GM10266 (cell line): ENCODE data around the gene CBFA2T3.

Experiments used
- DNase-seq: peaks from one replicate; pipeline ENCODE4 v3.0.0; 2012; ENCODE audit errors: extremely low spot score
- TF ChIP-seq, protein P1 (sequence below): IDR thresholded peaks from 2 replicates; pipeline ENCODE4 v1.5.1; 2012; ENCODE audit warnings: mild to moderate bottlenecking, low read depth; ENCODE audit not compliant: control insufficient read depth, insufficient read depth; ENCODE audit errors: missing control alignments

CBFA2T3 gene

DNA sequence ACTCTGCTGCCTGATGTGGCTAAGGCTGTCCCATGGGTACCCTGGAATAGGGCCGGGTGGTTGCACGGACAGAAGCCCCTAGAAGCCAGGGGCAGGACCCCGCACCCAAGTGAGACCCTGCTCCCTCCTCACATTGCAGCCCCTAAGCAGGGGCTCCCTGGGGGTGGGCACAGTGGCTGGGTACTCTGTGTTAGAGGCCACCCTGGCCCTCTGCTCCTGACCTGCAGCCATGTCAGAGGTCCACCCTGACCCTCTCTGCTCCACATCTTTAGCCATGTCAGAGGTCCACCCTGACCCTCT is 2.1 kb downstream of the CBFA2T3 start:
- TF ChIP-seq, protein P1, sequence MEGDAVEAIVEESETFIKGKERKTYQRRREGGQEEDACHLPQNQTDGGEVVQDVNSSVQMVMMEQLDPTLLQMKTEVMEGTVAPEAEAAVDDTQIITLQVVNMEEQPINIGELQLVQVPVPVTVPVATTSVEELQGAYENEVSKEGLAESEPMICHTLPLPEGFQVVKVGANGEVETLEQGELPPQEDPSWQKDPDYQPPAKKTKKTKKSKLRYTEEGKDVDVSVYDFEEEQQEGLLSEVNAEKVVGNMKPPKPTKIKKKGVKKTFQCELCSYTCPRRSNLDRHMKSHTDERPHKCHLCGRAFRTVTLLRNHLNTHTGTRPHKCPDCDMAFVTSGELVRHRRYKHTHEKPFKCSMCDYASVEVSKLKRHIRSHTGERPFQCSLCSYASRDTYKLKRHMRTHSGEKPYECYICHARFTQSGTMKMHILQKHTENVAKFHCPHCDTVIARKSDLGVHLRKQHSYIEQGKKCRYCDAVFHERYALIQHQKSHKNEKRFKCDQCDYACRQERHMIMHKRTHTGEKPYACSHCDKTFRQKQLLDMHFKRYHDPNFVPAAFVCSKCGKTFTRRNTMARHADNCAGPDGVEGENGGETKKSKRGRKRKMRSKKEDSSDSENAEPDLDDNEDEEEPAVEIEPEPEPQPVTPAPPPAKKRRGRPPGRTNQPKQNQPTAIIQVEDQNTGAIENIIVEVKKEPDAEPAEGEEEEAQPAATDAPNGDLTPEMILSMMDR, result no peak
- no peak for DNase-seq

GRCh38 chr16:88974080-88974915 is 2.7 kb downstream of the CBFA2T3 start:
- TF ChIP-seq, protein P1, result no peak
- no peak for DNase-seq

- TF ChIP-seq, protein P1, result no peak
- no peak for DNase-seq
Observed at GRCh38 chr16:88973415-88974050, 3.5 kb downstream of the CBFA2T3 start.

- DNase-seq, result no peak
- TF ChIP-seq, protein P1, result no peak
Observed at GRCh38 chr16:88973007-88973410, 4.0 kb downstream of the CBFA2T3 start.

DNA sequence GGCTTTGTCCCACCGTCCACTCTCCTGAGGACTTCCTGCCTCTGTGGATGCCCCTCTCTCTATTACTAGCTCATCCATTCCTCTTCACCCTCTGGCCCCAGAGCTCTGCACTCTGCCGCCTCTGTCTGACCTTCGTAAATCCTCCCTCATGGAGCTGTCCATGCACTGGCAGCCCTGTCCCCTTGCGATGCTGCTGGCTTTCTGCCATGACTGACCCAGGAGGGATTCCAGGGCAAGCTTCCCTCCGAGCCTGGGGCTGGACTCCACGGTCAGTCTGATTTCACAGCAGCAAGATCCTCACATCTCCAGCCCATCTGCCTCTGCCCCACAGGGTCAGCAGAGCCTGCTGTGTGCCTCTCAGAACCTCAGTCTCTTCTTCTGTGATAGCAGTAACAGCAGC is 4.7 kb downstream of the CBFA2T3 start:
- TF ChIP-seq, protein P1, result no peak
- no peak for DNase-seq

DNA sequence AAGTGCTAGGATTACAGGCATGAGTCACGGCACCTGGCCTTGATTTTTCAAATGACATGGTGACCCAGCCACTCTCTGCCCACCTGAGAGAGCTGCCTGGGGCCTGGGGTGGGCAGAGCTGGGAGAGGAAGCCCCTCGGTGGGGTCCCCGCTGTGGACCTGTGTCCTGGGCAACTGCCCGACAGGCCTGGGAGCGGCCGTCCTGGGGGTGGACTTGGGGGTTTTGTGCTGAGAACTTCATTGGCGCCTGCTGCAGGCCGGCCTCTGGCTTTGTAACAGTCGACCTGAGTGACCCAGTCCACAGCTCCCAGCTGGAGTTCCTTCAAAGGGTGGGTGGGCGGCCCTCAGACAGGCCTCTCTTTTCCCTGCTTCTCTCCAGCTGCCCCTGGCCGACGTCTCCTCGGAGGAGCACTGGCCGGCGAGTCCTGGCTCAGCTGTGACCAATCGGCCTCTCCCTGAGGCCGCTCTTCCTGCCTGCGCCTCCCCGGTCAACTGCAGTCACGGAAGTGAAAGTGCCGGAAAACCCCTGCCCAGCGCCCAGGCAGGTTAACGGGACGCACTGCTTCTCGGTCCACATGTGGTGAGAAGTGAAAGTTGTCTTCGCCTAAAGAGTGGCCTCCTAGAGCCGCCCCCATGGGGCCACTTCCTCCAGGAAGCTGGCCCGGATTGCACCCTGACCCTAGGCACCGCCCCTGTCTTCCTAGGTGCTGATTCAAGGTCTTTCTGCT is 5.5 kb downstream of the CBFA2T3 start:
- peak; percentile 85 for DNase-seq
- TF ChIP-seq, protein P1, result no peak
